Smooth muscle cell of the coronary artery (primary cell): ENCODE measurements around the gene NDUFS5. TPM values are rescaled to one million over a fixed set of nuclear protein-coding genes. Genes with fewer than 3 reads are reported as not detected.

Experiments
- total RNA-seq: library from RNA; depleted of rRNA; stranded (reverse); fragments of >200 nt; gene quantifications from 2 replicates; pipeline ENCODE4 v1.2.3, GENCODE V29; 2014; ENCODE audit warnings: low replicate concordance

Gene NDUFS5
- total RNA-seq, result 777 and 1,203 TPM in 2 replicates

GRCh38 chr1:39026051-39026865, at the start of gene NDUFS5:
Gene NDUFS5, plus strand, starts transcription at chr1:39026350. Its CDS starts 2,375 bp downstream, at chr1:39028725.

GRCh38 chr1:38990738-38991637, 35.2 kb upstream of the NDUFS5 start, which contains the start of gene AKIRIN1:
Gene AKIRIN1, plus strand, starts transcription at chr1:38991276. Its CDS starts 105 bp downstream, at chr1:38991381.

Other genes starting within 250 kb of the NDUFS5 start
- 14.6 and 17.0 TPM in 2 replicates for gene RRAGC, start 166.6 kb upstream of the NDUFS5 start, total RNA-seq
- 2.0 and 6.3 TPM in 2 replicates for gene MYCBP, start 153.0 kb upstream of the NDUFS5 start, total RNA-seq
- gene GJA9, start 144.8 kb upstream of the NDUFS5 start, total RNA-seq, result 0.12 TPM in 1 of 2 replicates, not detected in the other
- gene RHBDL2, start 84.5 kb upstream of the NDUFS5 start, total RNA-seq, result 0.59 and 0.60 TPM in 2 replicates
- 16.1 and 29.7 TPM in 2 replicates for gene AKIRIN1, start 35.1 kb upstream of the NDUFS5 start, total RNA-seq
- 133 and 268 TPM in 2 replicates for gene MACF1, start 178.3 kb downstream of the NDUFS5 start, total RNA-seq